Fibroblast of pulmonary artery (primary cell): ENCODE measurements around the gene C3orf52.
A peak's percentile ranks its signal among the peaks of the same experiment; 100 is the strongest.

Experiments used
- DNase-seq: peaks from one replicate; pipeline ENCODE4 v3.0.0-alpha.2; 2010; ENCODE audit warnings: low read depth
- H3K4me3 ChIP-seq: replicated peaks from 2 replicates; pipeline ENCODE4 v1.5.1; 2011; ENCODE audit warnings: low read depth, mild to moderate bottlenecking, control low read depth, low read length, moderate library complexity
- CTCF ChIP-seq: IDR thresholded peaks from 2 replicates; pipeline ENCODE4 v1.5.1; 2011; ENCODE audit warnings: mild to moderate bottlenecking, control low read depth, low read length, inconsistent platforms; ENCODE audit errors: missing control alignments

C3orf52 gene

GRCh38 chr3:112086875-112087524 lies 811 bp downstream of the C3orf52 start:
- TF ChIP-seq CTCF, result no peak
- H3K4me3 ChIP-seq, result peak overlapping the region; percentile 66
- peak; percentile 25 for DNase-seq

GRCh38 chr3:112087746-112088145 lies 1.6 kb downstream of the C3orf52 start:
- DNase-seq, result no peak
- TF ChIP-seq CTCF, result no peak
- H3K4me3 ChIP-seq, result no peak overlapping the region

- no peak for DNase-seq
- no peak overlapping the region for H3K4me3 ChIP-seq
- TF ChIP-seq CTCF, result no peak
Observed at GRCh38 chr3:112088944-112089343, 2.8 kb downstream of the C3orf52 start.

GRCh38 chr3:112089956-112090886 lies 4.0 kb downstream of the C3orf52 start:
- no peak for DNase-seq
- TF ChIP-seq CTCF, result no peak
- no peak overlapping the region for H3K4me3 ChIP-seq

- H3K4me3 ChIP-seq, result no peak overlapping the region
- no peak for TF ChIP-seq CTCF
- no peak for DNase-seq
Observed at GRCh38 chr3:112090887-112091586, 4.8 kb downstream of the C3orf52 start.

- TF ChIP-seq CTCF, result no peak
- DNase-seq, result peak; percentile 55
- H3K4me3 ChIP-seq, result no peak overlapping the region
Observed at GRCh38 chr3:112092496-112093179, 6.4 kb downstream of the C3orf52 start.
